ENCODE data around the gene TMEM151B. TPM values are rescaled to one million over a fixed set of nuclear protein-coding genes. Genes with fewer than 3 reads are reported as not detected.

Gene TMEM151B
- total and polyA plus RNA-seq, 9 of the 15 experiments (the other 6 are each of a cell fraction or from before 2014, with no cell fraction given) = not detected

DNA sequence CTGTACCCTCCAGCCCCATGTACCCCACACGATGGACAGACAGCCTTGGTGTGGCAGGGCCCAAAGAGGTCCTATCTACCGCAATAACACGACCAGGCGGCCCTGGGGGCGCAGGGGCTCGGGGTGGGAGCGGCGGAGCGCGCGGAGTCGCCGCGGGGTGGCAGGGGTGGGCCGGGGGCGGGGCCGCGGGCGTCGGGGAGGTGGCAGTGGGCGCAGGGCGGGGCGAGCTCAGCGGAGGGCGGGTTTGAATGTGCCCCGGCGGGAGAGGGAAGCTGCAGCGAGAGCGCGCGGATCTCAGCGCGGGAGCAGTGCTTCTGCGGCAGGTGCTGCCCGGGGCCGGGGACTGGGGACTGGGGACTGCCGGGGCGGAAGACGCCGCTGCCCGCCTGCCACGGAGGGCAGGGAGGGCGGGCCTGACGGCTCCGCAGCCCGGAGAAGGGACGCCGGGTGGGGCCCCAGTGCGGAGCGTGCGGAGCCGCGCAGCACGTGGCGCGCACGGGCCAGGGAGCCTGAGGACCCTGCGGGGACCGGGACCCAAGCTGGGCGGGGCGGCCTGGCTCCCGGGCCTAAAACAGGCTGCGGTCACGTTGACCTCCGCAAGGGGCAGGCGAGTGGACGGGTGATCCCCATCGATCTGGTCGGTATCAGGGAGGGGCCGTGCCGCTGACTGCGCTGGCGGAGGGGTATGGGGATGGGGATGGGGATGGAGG is 46.8 kb upstream of the TMEM151B start, which contains the start of gene SLC29A1 (continued):
- TF ChIP-seq HMG20B (CRISPR knock-in tag; IDR thresholded peaks at IDR 0.05) (no peak), TEAD1 (CRISPR knock-in tag; IDR thresholded peaks at IDR 0.05) (peak in 1 of 2 experiments; percentile 69; a peak in 1 of 4 replicates), OTX1 (CRISPR knock-in tag; IDR thresholded peaks at IDR 0.05) (no peak), CXXC5 (CRISPR knock-in tag; IDR thresholded peaks at IDR 0.05) (peak; percentile 94), HCFC1 (IDR thresholded peaks at IDR 0.05; ENCODE audit: low read depth, low read length) (no peak), ZFP30 (CRISPR knock-in tag; IDR thresholded peaks at IDR 0.05; ENCODE audit: borderline replicate concordance) (no peak), ZNF12 (CRISPR knock-in tag; IDR thresholded peaks at IDR 0.05) (no peak; the same call in 1 of the 2 replicates), SMAD4 (CRISPR knock-in tag; conservative IDR thresholded peaks at IDR 0.05) (peak; percentile 54), RAD51 (IDR thresholded peaks at IDR 0.05; ENCODE audit: borderline replicate concordance, low read depth) (no peak), CAMTA2 (CRISPR knock-in tag; conservative IDR thresholded peaks at IDR 0.05) (no peak), ZBTB17 (CRISPR knock-in tag; IDR thresholded peaks at IDR 0.05) (peak; percentile 73; the same call in 1 of the 2 replicates), E2F3 (CRISPR knock-in tag; IDR thresholded peaks at IDR 0.05) (0 out of 2 replicates have a peak, but pooled peaks have one; percentile 56), SMAD3 (CRISPR knock-in tag; conservative IDR thresholded peaks at IDR 0.05) (no peak), LCOR (CRISPR knock-in tag; IDR thresholded peaks at IDR 0.05) (no peak), MEIS2 (IDR thresholded peaks at IDR 0.05; ENCODE audit: partially characterized antibody) (no peak), MCM5 (IDR thresholded peaks at IDR 0.05; ENCODE audit: low read depth) (no peak), JUN (IDR thresholded peaks at IDR 0.05; ENCODE audit: borderline replicate concordance, low read depth, low read length) (no peak), JUN (CRISPR knock-in tag; IDR thresholded peaks at IDR 0.05; ENCODE audit: borderline replicate concordance) (no peak)
- TF ChIP-seq, protein P1, sequence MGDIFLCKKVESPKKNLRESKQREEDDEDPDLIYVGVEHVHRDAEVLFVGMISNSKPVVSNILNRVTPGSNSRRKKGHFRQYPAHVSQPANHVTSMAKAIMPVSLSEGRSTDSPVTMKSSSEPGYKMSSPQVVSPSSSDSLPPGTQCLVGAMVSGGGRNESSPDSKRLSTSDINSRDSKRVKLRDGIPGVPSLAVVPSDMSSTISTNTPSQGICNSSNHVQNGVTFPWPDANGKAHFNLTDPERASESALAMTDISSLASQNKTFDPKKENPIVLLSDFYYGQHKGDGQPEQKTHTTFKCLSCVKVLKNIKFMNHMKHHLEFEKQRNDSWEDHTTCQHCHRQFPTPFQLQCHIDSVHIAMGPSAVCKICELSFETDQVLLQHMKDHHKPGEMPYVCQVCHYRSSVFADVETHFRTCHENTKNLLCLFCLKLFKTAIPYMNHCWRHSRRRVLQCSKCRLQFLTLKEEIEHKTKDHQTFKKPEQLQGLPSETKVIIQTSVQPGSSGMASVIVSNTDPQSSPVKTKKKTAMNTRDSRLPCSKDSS (IDR thresholded peaks at IDR 0.05; ENCODE audit: low read depth, partially characterized antibody) = no peak
- TF ChIP-seq, protein P2, sequence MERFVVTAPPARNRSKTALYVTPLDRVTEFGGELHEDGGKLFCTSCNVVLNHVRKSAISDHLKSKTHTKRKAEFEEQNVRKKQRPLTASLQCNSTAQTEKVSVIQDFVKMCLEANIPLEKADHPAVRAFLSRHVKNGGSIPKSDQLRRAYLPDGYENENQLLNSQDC (CRISPR knock-in tag; IDR thresholded peaks at IDR 0.05) = no peak
- TF ChIP-seq, protein P3, sequence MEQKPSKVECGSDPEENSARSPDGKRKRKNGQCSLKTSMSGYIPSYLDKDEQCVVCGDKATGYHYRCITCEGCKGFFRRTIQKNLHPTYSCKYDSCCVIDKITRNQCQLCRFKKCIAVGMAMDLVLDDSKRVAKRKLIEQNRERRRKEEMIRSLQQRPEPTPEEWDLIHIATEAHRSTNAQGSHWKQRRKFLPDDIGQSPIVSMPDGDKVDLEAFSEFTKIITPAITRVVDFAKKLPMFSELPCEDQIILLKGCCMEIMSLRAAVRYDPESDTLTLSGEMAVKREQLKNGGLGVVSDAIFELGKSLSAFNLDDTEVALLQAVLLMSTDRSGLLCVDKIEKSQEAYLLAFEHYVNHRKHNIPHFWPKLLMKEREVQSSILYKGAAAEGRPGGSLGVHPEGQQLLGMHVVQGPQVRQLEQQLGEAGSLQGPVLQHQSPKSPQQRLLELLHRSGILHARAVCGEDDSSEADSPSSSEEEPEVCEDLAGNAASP (IDR thresholded peaks at IDR 0.05) = no peak
- TF ChIP-seq, protein P4, sequence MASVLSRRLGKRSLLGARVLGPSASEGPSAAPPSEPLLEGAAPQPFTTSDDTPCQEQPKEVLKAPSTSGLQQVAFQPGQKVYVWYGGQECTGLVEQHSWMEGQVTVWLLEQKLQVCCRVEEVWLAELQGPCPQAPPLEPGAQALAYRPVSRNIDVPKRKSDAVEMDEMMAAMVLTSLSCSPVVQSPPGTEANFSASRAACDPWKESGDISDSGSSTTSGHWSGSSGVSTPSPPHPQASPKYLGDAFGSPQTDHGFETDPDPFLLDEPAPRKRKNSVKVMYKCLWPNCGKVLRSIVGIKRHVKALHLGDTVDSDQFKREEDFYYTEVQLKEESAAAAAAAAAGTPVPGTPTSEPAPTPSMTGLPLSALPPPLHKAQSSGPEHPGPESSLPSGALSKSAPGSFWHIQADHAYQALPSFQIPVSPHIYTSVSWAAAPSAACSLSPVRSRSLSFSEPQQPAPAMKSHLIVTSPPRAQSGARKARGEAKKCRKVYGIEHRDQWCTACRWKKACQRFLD (CRISPR knock-in tag; IDR thresholded peaks at IDR 0.05) = peak; percentile 67; the same call in 1 of the 2 replicates
- TF ChIP-seq, protein P5, sequence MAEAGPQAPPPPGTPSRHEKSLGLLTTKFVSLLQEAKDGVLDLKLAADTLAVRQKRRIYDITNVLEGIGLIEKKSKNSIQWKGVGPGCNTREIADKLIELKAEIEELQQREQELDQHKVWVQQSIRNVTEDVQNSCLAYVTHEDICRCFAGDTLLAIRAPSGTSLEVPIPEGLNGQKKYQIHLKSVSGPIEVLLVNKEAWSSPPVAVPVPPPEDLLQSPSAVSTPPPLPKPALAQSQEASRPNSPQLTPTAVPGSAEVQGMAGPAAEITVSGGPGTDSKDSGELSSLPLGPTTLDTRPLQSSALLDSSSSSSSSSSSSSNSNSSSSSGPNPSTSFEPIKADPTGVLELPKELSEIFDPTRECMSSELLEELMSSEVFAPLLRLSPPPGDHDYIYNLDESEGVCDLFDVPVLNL (CRISPR knock-in tag; IDR thresholded peaks at IDR 0.05; ENCODE audit: low read depth) = peak; percentile 81

Data from K562 (cell line).